CD4-positive, alpha-beta T cell treated with Interleukin-1 beta for 1 hour (primary cell): ENCODE data around the gene RBP3.

Experiments used
- DNase-seq, 2 donors: peaks; one replicate each; pipeline ENCODE4 v3.0.0-alpha.2; 2020 to 2022

The RBP3 gene

DNA sequence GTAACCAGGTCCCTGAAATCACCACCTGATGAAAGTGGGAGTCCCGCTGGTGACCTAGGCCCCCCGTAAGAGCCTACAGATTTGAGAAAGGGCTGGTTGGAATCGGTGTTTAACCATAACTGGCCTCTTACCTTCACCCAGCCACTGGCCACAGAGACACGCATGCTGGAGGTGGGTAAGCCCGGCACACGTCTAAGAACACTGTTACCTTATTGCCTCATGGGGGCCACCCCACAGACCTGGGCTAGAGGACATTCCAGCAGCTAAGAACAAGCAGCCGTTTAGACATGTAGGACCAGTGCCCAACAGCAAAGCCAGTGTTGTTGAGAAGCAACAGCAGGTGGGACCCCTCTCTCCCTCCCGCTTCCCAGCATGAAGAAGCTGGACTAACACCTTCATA, 28.4 kb upstream of the RBP3 start:
- no peak for DNase-seq

DNA sequence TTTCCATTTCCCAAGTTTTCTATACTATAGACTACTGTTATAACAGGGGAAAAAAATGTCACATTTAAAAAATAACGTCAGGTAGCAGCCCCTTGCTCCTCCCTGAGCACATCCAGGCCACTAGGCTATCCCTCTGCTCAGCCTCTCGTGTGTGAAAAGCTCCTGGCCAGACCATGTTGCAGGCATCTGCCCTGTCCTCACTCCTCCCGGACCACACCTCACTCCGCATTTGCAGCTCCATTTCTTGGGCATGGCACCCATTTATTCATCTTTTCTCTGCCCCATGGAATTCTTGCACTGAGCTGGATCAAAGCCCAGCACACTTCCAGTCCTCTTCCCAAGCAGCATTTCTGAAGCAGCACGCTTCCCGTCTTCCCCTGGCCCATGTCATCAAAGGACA, 27.4 kb upstream of the RBP3 start:
- no peak for DNase-seq

DNA sequence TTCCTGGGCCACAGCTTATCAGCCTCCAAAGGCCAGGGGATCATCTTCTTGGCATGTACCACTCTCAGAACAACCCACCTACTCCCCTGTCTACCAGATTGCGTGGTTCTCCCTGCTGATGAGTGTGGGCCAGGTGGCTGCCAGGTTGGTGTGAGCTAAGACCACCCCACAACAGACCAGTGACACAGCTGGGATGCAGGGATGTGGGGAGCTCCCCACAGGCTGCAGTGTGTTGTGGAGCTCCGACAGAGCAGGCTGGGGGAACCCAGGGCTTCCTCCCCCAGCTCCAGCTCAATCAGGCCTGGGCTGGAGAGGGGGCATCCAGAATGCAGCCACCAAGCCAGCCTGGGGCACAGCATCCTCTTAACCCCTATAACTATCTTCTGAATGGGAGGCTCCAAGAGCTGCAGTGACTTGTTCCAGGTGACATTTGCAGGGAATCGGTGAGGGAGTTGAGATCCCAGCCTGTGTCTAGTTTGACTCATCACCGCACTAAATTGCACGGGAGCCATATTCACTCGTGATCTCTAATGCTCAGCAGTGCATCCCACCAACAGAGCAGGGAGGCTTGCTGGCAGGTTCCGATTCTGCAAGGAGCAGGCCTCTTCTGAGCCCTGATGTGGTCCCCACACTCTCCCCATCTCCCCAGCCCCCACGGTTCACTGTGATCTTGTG, 26.5 kb upstream of the RBP3 start:
- DNase-seq: no peak

DNA sequence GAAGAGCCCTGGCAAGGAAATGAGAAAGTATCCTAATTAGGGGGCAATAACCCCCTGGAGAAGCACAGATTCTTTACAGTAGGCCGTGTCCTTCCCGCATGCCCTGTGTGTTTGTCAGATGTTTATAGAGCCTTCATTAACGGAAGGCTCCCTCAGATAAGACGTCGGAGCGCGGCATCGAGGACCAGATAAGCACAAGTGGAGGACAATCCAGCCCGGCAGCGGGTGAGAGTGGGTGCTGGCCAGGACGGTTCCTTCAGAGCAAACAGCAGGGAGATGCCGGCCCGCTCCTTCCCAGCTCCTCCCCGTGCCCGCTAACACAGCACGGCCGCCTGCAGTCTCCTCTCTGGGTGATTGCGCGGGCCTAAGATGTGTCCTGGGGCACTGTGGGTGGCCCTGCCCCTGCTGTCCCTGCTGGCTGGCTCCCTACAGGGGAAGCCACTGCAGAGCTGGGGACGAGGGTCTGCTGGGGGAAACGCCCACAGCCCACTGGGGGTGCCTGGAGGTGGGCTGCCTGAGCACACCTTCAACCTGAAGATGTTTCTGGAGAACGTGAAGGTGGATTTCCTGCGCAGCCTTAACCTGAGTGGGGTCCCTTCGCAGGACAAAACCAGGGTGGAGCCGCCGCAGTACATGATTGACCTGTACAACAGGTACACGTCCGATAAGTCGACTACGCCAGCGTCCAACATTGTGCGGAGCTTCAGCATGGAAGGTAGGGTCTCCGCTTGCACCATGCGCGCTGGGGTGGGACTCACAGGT, 25.7 kb upstream of the RBP3 start, which contains the start of gene GDF2:
GDF2 (plus strand) TSS at position 155 of the 762 bp plus-strand sequence; CDS start at position 370, 215 bp downstream.
- DNase-seq: no peak

DNA sequence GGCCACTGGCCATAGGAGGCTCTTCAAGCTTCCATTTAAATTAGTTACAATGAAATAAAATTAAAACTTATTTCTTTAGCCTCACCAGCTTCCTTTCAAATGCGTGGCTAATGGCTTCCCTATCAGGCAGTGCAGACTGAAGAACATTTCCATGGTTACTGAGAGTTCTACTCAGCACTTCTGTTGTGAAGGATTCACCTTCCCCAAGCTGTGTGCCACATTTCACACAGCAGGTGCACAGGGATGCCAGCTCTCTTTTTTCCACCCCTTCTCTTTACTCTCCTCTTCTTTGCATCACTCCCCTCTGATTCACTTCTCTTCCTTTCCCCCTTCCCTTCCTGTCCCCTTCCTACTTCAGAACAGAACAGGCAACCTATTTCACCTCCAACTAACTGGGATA, 25.1 kb upstream of the RBP3 start:
- no peak for DNase-seq

DNA sequence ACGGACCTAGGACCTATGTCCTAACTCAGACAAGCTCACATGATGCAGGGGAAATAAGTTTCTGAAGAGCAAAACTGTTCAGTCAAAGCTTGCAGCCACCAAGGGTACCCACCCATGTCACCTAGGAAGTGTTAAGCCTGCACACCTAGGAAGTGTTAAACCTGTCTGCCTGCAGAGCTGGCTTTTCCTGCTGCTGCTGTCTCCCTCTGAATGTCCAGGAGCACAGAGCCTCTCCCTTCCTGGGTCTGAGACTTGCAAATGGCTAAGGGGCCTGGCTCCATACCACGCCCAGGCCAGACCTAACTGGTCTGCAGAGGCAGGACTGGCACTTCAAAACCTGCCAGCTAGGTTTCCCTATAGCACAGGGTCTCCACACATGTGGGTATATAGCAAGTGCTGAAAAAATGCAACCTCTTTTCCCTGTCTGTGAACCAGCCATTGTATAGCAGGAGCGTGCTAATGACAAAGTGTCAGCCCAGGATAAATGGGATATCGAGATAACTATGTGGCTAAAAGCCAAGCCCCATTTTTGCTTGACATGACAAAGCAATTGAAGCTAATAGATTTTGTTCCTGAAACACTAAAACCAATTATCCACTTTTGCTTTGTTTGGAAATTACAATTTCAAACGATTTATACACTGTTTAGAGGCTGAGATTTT, 24.4 kb upstream of the RBP3 start:
- DNase-seq: no peak

DNA sequence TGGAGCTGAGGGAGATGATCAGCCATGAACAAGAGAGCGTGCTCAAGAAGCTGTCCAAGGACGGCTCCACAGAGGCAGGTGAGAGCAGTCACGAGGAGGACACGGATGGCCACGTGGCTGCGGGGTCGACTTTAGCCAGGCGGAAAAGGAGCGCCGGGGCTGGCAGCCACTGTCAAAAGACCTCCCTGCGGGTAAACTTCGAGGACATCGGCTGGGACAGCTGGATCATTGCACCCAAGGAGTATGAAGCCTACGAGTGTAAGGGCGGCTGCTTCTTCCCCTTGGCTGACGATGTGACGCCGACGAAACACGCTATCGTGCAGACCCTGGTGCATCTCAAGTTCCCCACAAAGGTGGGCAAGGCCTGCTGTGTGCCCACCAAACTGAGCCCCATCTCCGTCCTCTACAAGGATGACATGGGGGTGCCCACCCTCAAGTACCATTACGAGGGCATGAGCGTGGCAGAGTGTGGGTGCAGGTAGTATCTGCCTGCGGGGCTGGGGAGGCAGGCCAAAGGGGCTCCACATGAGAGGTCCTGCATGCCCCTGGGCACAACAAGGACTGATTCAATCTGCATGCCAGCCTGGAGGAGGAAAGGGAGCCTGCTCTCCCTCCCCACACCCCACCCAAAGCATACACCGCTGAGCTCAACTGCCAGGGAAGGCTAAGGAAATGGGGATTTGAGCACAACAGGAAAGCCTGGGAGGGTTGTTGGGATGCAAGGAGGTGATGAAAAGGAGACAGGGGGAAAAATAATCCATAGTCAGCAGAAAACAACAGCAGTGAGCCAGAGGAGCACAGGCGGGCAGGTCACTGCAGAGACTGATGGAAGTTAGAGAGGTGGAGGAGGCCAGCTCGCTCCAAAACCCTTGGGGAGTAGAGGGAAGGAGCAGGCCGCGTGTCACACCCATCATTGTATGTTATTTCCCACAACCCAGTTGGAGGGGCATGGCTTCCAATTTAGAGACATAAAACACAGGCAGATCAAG, 22.6 kb upstream of the RBP3 start:
- no peak for DNase-seq

DNA sequence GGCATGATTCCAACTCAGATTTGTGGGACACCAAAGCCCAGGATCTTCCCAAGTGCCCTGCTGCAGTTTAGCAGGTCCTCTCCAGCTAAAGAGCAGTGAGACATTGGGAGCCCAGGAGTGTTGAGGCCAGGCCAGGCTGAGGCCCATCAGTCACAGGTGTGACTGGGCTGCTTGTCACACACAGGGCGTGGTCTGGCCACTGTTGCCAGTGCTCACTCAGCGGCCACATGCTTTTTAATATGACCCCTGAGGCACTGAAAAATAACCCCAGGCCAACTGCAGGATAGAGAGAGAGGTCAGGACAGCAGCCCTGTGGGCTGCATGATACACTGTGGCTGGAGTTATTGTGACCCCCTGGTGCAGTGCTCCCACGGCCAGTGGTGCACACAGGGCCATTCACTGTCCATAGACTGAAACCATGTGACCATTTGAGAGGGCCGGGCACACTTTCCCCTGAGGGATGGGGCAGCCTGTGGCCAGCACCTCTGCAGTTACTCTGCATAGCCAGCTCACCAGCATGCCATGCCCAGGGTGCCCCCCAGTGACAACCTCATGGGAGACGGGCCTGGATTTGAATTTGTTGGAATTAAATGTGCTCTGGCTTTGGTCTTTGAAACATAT, 21.7 kb upstream of the RBP3 start:
- DNase-seq: no peak

DNA sequence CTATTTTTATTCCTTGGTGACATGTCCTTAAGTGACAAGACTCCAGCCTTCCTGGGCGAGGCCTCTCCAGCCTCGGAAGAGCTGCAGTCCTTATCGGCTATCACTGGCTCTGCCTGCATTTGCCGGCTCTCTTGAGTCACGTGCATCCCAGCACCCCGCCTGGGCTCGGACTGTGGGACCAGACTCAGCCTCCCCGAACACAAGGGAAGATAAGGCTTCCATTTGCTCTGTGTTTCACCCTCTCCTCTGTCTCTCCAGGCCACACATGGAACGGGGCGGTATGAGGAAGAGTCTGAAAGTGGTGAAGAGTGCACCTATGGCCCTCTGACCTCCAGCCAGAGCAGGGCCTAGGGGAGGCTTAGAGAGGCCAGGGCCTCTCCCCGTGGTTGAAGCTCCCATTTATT, 21.2 kb upstream of the RBP3 start:
- DNase-seq: no peak

DNA sequence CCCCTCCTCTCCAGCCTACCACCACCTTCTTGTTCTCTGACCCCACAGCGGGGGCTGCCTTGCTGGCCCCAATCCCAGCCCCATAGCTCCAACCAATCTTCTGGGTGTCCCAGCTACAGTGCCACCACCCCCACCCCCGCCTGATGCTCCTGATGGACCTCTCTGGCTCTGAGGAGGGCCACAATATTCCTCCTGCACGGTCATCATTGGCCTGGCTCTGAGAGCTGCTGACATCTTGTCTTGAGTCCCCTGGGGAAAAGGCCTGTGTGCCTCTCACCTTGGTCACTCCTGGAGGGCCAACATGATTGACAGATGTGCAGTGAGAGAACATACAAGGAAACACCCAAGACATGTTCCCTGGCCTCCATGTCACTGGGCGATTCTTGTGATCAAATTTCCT, 18.3 kb upstream of the RBP3 start:
- no peak for DNase-seq

DNA sequence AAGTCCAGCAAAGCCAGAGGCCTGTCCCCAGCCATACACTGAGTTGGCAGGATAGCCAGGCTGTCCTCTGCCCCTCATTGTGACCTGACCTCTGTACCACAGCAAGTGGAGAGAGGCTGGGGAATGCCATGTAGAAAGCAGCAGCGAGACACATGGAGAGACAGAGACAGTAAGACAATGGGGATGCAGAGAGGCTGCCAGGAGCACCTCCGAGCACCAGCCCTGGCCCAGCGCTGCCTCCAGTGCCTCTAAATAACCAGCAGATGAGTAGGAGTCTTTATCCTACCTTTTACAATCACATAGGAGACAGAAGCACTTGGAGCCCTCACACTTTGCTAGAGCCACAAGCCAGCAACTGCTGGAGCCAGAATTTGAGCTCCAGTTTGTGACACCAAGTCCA, 17.8 kb upstream of the RBP3 start:
- no peak for DNase-seq

DNA sequence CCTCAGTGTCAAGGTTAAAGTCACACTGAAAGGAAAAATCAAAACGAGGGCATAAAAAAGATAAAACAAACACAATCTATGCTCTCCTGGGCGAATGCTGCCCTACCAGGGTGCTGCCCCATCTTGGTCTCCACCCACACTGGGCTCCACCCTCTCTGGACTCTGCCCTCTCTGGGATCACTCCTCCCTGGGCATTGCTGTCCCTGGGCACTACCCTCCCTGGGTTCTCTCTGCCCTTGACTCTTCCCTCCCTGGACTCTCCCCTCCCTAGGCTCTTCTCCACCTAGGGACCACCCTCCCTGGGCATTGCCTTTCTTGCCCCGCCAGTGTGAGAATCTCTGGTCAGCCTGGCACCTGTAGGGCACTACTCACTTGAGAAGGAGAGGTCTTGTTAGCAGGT, 17.4 kb upstream of the RBP3 start:
- no peak for DNase-seq

DNA sequence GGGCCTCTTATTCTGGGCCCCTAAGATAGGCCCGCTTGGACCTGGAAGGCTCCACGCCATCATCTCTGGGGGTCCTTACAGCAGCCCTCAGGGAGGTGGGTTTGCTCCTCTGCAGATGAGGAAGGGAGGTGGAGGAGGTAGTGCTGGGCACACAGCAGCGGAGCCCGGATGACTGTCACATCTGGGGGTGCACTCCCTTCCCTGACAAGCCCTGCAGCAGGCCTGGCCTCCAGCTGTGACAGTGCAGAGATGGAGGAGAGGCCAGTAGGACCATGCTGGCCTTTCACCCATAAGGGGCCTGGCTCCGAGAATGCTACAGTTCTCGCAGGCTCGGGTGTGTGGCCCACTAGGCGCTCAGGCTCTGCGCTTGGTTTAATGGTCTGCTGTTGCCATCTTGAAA, 16.7 kb upstream of the RBP3 start:
- DNase-seq: no peak

DNA sequence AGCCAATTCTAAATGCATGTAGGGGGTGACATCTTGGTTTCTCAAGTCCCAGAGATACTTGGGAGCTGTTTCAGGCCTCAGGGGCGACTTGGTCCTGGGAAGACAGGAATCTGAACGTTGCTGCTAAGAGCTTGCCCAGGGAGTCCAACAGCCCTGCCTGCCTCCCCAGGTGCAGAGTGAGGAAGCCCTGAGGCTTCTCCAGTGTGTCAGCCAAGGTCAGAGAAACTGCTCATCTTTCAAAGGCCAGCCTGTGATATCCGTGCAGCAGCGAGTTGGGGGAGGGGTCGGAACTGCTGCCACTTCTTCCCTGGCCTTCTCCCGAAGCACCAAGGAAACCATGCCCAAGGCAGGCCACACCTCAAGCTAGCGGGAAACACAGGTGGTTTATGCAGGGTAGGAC, 16.2 kb upstream of the RBP3 start:
- no peak for DNase-seq

DNA sequence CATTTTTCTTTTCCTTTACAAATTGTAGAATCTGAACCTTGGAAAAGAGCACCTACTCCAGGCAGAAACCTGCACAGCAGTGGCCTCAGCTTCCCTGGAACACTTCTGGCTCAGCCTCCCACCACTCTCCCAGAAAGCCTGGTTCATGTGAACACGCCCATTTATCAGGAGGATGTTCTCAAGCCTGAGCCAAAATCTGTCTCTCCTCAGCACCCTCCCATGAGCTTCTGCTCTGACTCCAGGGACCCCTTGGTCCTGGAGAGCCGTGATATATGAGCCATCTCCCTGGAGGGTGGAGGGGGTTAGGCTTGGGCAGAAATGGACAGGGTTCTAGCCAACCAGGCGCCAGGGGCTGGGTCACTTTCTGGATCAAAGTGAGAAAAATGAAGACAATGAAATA, 15.8 kb upstream of the RBP3 start:
- DNase-seq: no peak

DNA sequence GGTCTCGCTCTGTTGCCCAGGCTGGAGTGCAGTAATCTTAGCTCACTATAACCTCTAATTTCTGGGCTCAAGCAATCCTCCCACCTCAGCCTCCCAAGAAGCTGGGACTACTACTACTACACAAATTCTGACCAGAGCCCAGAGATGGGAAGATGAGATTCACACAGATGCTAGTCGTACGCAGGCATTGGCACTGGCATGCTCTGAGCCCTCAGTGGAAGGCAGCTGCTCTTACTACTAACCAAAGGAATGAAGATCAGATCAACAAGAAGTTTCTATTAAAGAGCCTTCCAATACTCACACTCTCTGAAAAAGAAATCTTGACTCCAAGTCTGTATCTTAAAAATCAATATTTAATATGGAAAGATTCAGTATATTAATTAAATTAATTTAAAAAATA, 15.2 kb upstream of the RBP3 start:
- DNase-seq: no peak

DNA sequence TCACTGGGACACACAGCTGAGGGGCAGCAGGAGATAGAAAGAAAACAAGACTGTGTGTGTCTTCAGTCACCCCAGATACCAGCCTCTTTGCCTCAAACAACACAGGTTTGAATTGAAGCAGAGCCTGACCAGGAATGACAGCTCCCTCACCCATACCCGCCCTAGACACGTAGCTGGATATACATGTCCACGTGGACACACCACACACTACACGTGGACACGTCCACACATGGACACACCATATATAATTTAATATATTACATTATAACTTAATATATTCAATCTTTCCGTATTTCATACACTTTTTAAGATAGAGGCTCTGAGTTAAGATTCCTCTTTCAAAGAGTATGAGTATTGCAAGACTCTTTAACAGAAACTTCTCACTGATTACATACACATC, 14.6 kb upstream of the RBP3 start:
- no peak for DNase-seq

DNA sequence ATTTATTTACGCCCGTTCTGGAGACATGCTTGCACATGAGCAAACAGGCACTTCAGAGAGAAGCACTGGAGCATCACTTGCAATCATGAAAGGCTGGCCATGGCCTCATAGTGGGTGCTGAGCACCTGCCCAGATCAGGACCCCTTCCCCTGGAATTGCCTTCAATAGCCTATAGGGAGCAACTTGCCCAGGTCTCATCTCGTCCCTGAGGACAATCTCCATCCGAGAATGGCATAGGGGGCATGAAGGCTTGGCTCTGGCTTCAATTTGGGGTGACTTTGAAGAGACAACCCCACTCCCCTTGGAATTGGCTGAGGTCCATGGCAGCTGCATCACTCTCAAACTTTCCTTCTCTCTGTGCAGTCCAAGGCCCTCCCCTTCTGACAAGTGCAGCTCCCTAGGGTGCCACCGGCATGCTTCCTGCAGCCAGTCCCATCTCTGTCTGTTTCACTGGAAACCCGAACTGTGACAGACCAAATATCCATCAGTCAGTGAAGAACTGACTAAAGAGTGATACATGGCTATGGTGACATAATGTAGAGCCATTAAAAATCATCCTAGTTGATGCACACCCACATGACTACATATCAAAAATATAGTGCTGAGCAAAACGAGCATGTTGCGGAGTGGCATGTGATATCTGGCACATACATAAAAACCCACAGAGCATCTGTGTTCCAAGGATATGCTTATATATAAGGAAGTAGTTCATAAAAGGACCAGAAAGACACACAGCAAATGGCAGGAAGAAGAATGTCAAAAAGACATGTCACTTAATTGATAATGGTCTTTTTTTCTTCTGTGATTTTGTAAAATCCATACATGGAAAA, 13.5 kb upstream of the RBP3 start:
- no peak for DNase-seq

DNA sequence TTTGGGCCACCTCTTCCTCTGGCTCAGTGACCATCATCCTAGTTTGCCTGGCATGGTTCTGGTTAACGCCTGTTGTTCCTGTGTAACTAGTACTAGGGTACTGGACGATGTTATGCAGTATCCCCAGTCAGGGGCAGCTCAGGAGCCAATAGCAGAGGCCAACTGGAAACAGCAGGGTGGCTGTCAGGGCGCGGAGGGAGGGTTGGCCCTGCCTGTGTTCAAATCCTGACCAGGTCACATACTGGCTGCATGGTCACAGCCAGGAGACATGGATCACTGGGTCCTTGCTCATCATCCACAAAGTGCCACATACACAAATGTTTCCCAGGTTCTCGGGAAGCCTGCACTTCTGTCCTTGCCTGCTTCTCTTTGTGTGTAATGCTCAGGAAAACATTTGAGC, 12.3 kb upstream of the RBP3 start:
- no peak for DNase-seq

DNA sequence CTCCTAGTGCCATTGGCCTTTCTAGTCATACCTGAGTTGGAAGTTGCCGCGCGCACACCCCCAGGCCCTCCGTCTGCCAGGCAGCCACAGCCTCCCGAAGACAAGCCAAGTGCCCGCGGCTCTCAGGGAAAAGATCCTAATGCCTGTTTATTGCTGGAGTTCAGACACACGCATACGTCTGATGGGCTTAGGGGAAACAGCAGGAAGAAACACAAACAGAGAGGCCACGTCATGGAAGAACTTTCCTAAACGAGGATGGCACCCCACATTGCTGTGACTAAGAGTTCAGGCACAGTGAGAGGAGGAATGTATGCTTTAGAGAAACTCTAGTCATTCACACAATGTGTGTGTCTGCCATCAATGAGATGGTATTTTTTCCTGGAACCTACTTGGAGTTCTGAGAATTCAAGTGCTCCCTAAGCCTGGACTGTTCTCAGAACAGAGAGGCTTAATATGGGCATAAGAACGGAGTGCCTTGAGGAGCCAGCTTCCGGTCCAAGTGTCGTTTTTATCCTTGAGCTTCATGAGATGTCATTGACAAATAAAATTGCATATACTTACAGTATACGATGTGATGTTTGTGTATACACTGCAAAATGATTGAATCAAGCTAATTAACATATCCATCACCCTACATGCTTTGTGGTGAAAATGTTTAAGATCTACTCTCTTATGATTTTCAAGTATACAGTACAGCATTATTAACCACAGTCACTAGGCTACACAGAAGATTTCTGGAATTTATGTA, 11.6 kb upstream of the RBP3 start:
- no peak for DNase-seq

DNA sequence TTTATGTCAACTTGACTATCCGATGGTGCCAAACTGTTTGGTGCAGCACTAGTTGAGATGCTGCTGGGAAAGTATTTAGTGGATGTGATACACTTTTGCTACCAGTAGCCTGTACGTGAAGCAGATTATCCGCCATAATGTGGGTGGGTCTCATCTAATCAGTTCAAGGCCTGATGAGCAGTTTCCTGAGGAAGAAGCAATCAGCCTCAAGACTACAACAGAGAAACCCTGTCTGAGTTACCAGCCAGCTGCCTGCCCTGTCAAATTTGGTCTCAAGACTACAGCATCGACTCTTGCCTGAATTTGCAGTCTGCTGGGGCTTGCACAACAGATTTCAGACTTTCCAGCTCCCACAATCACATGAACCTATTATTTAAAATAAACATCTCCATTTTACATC, 10.9 kb upstream of the RBP3 start:
- no peak for DNase-seq
